ENCODE measurements around the gene POTEF. TPM values are rescaled to one million over a fixed set of nuclear protein-coding genes. Genes with fewer than 3 reads are reported as not detected.
A peak's percentile ranks its signal among the peaks of the same experiment; 100 is the strongest.
"Not testable (repeated sequence)": the region's sequence is repeated elsewhere in the genome, so short reads cannot be mapped to it uniquely, and the experiment has no call there.

Gene POTEF
- total and polyA plus RNA-seq, 2 experiments from 2014 or later: 1.1 to 3.0 TPM

- DNase-seq (ENCODE audit: low spot score); ATAC-seq; H2AFZ ChIP-seq; H3K9me2 ChIP-seq (ENCODE audit: insufficient read depth); H3K27me3 Mint-ChIP-seq (ENCODE audit: insufficient read depth, low read depth, poor library complexity); H3K4me3 ChIP-seq; H3K4me3 Mint-ChIP-seq; H3K4me2 ChIP-seq; H3K79me2 ChIP-seq (replicated peaks; ENCODE audit: insufficient read depth); H3K27me3 ChIP-seq (ENCODE audit: insufficient read depth); H3K9me3 Mint-ChIP-seq; H3K4me1 ChIP-seq (ENCODE audit: insufficient read depth); H4K20me1 ChIP-seq (replicated peaks; ENCODE audit: insufficient read depth); H3K4me1 Mint-ChIP-seq; H3K36me3 ChIP-seq (ENCODE audit: insufficient read depth); H3K27ac ChIP-seq (ENCODE audit: low read depth); H3F3A ChIP-seq (replicated peaks; ENCODE audit: low read depth); H3K27ac Mint-ChIP-seq: not testable (repeated sequence)
- peaks cover 59% of the 10 kb centered on the region for H3K36me3 Mint-ChIP-seq (ENCODE audit: low read depth)
Measured at GRCh38 chr2:130162486-130162885, 33.5 kb upstream of the POTEF start.

- H4K20me1 ChIP-seq (replicated peaks; ENCODE audit: insufficient read depth); H3K4me2 ChIP-seq; H3K27me3 ChIP-seq (ENCODE audit: insufficient read depth); H3K36me3 ChIP-seq (ENCODE audit: insufficient read depth); H3K27ac ChIP-seq (ENCODE audit: low read depth); H3K9me2 ChIP-seq (ENCODE audit: insufficient read depth); H3F3A ChIP-seq (replicated peaks; ENCODE audit: low read depth); H3K27ac Mint-ChIP-seq; H3K4me3 ChIP-seq; H2AFZ ChIP-seq; H3K4me1 ChIP-seq (ENCODE audit: insufficient read depth); H3K79me2 ChIP-seq (replicated peaks; ENCODE audit: insufficient read depth); H3K27me3 Mint-ChIP-seq (ENCODE audit: insufficient read depth, low read depth, poor library complexity); H3K4me1 Mint-ChIP-seq; H3K4me3 Mint-ChIP-seq; H3K9me3 Mint-ChIP-seq: not testable (repeated sequence)
- TF ChIP-seq CTCF (conservative IDR thresholded peaks at IDR 0.05; ENCODE audit: low read depth in 2 of 2): peak in 1 of 2 experiments; percentile 25; a peak in 1 of 4 replicates
- peak; percentile 22 for DNase-seq (ENCODE audit: low spot score)
- H3K36me3 Mint-ChIP-seq (ENCODE audit: low read depth): peaks cover 45% of the 10 kb centered on the region
- peak; percentile 77 for ATAC-seq
Measured at GRCh38 chr2:130160838-130161705, 32.0 kb upstream of the POTEF start.

- peaks cover 3% of the 10 kb centered on the region; the same call in 2 of the 3 replicates for H3K4me1 Mint-ChIP-seq
- ATAC-seq (no peak), DNase-seq (ENCODE audit: low spot score) (no peak)
- Histone ChIP-seq H3K27me3 (ENCODE audit: insufficient read depth) (no peaks in the 10 kb centered on the region), H4K20me1 (replicated peaks; ENCODE audit: insufficient read depth) (no peaks in the 10 kb centered on the region; the same call in 1 of the 2 replicates), H3K27ac (ENCODE audit: low read depth) (no peak overlapping the region), H3K4me2 (no peak overlapping the region), H3K79me2 (replicated peaks; ENCODE audit: insufficient read depth) (no peaks in the 10 kb centered on the region), H3K4me1 (ENCODE audit: insufficient read depth) (no peaks in the 10 kb centered on the region), H2AFZ (no peak overlapping the region), H3K9me2 (ENCODE audit: insufficient read depth) (no peaks in the 10 kb centered on the region), H3F3A (replicated peaks; ENCODE audit: low read depth) (no peaks in the 10 kb centered on the region), H3K4me3 (no peak overlapping the region), H3K36me3 (ENCODE audit: insufficient read depth) (peaks cover 3% of the 10 kb centered on the region; the same call in 1 of the 2 replicates)
- H3K9me3 Mint-ChIP-seq: no peaks in the 10 kb centered on the region
- H3K27me3 Mint-ChIP-seq (ENCODE audit: insufficient read depth, low read depth, poor library complexity): peaks cover 9% of the 10 kb centered on the region
- 0 out of 2 replicates have a peak overlapping the region, but pooled peaks have one; percentile 30 for H3K27ac Mint-ChIP-seq
- TF ChIP-seq ZNF331 (CRISPR knock-in tag; IDR thresholded peaks at IDR 0.05; ENCODE audit: low read depth) (no peak), NANOG (IDR thresholded peaks at IDR 0.05; ENCODE audit: borderline replicate concordance) (no peak), EZH2 (IDR thresholded peaks at IDR 0.05; ENCODE audit: low read depth, unreplicated experiment) (no peak), REST (IDR thresholded peaks at IDR 0.05; ENCODE audit: unreplicated experiment) (no peak), POLR2AphosphoS5 (IDR thresholded peaks at IDR 0.05; ENCODE audit: low read depth) (no peak), CREB1 (CRISPR knock-in tag; IDR thresholded peaks at IDR 0.05; ENCODE audit: low read depth) (no peak), ZNF114 (CRISPR knock-in tag; IDR thresholded peaks at IDR 0.05) (no peak), EZH2phosphoT487 (IDR thresholded peaks at IDR 0.05; ENCODE audit: unreplicated experiment) (no peak), JUNB (IDR thresholded peaks at IDR 0.05; ENCODE audit: unreplicated experiment) (no peak), CTCF (conservative IDR thresholded peaks at IDR 0.05; ENCODE audit: low read depth in 2 of 2) (no peak), STAT1 (IDR thresholded peaks at IDR 0.05; ENCODE audit: unreplicated experiment) (no peak)
- H3K4me3 Mint-ChIP-seq: no peak overlapping the region
- peaks cover 42% of the 10 kb centered on the region for H3K36me3 Mint-ChIP-seq (ENCODE audit: low read depth)
Measured at GRCh38 chr2:130160131-130160530, 31.1 kb upstream of the POTEF start.
